Activated T-helper 1 cell treated with anti-CD3 and anti-CD28 coated beads, Interleukin-12 subunit alpha, Interleukin-12 subunit beta, Interleukin-2, Interleukin-4 antibody, amounts not matched to agents 30 ng/mL and 10 ng/mL and 1 ng/mL, durations not matched to agents 14 hours and 24 hours and 36 hours (primary cell): Measurements from ENCODE around the gene CARMIL3. TPM values are rescaled to one million over a fixed set of nuclear protein-coding genes. Genes with fewer than 3 reads are reported as not detected.

Source experiments
- DNase-seq: peaks from one replicate; pipeline ENCODE4 v3.0.0; 2021; ENCODE audit warnings: low spot score
- H3K27ac Mint-ChIP-seq: one replicate; pipeline ENCODE4 v1.8.0; 2021; ENCODE audit warnings: mild to moderate bottlenecking, mixed read lengths
- H3K27me3 Mint-ChIP-seq: one replicate; pipeline ENCODE4 v1.8.0; 2022; ENCODE audit warnings: mild to moderate bottlenecking, moderate library complexity, mixed read lengths; ENCODE audit not compliant: insufficient read depth
- H3K36me3 Mint-ChIP-seq: one replicate; pipeline ENCODE4 v1.8.0; 2021; ENCODE audit warnings: low read depth, mixed read lengths
- H3K4me1 Mint-ChIP-seq: one replicate; pipeline ENCODE4 v1.8.0; 2021; ENCODE audit warnings: low read depth, mixed read lengths
- H3K4me3 Mint-ChIP-seq: one replicate; pipeline ENCODE4 v1.8.0; 2021; ENCODE audit warnings: mild to moderate bottlenecking, moderate library complexity, mixed read lengths
- H3K9me3 Mint-ChIP-seq: one replicate; pipeline ENCODE4 v1.8.0; 2021; ENCODE audit warnings: mixed read lengths
- intact Hi-C: fragments of 100-400 bp; cut with micrococcal nuclease; formaldehyde crosslinking; loops from one replicate; pipeline ENCODE4 v1.15.1; 2024
- total RNA-seq: library from RNA; stranded (reverse); gene quantifications from 2 replicates; pipeline ENCODE4 v1.2.3, GENCODE V29; 2022

CARMIL3 gene
- total RNA-seq, 1 donor from 2014 or later: 3.4 TPM

DNA sequence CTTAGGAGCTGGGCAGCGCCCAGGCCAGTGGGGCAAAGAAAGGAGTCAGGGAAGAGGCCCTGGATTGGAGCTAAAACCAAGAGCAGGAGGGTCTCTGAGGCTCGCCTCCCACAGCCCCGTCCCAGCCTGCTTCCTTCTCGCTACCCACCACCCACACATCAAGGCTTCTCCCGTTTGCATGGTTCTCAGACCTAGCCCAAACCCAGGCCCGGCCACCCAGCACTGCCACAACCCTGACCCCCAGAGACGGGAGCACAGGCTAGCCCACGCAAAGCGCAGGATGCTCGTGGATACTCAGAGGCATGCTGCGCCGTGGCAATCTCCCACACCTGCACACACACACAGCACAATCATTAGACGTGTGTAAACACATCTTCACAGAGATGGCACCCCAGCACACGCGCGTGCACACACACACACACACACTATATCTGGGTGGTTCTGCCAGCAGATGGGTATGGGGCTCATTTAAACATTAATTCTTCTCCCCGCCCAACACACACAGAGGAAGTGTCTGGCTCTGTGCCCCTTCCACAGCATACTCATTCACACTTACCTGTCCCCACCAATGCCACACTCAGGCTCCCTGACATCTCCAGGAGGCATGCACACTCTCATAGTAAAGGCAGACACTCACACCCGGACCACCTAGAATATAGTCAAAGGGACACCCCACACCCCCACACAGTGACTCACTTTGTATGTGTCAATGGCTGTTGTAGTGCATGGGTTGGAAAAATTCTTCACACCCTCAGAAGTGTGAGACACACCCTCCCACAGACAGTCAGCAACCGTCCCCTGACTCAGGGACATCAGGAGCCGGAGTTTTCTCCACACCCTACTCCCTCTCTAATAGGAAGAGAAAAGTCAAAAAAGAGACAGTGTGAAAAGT lies 1.1 kb downstream of the CARMIL3 start:
- Mint-ChIP-seq H3K27me3 (peaks cover 17% of the 10 kb centered on the region), H3K27ac (peak overlapping the region; percentile 76), H3K4me1 (peaks cover 22% of the 10 kb centered on the region), H3K36me3 (peaks cover 2% of the 10 kb centered on the region), H3K4me3 (peak overlapping the region; percentile 81), H3K9me3 (no peaks in the 10 kb centered on the region)
- peak; percentile 27 for DNase-seq
- intact Hi-C loops: loop anchor here (1.0 to 2.0 kb wide), 9 partner anchors 18 to 108 kb away; partner anchors contain the start of genes CPNE6, DCAF11, IRF9 and NRL

DNA sequence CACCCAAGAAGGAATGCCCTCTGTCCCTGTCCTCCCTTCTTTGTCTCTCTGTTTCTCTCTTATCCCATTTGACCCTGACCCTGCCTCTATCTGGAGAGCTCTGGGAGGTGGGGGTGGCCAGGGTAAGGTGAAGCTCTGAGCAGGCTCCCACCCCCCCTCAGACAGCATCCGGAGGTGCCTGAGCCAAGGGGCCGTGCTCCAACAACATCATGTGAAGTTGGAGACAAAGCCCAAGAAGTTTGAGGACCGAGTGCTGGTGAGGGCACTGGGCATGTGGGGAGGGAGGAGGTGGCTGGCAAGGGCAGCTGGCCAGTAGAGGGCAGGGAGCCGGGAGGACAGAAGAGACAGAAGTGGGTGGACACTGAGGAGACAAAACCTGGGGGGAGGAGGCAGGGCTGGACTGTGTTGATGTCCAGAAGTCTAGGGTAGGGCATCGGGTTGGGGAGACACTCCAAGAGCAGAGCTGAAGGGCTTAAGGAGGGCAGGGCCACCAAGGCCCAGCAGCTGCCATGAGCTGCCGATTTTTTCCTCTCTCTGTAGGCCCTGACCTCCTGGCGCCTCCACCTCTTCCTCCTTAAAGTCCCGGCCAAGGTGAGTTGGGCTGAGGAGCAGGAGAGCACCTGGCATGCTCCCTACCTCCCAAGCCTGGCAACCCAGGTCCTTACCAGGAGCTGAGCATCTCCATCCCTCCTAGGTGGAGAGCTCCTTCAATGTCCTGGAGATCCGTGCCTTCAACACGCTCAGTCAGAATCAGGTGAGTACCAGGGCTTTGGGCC lies 1.9 kb downstream of the CARMIL3 start:
- intact Hi-C loops: loop anchor here (1.0 to 2.0 kb wide), 9 partner anchors 18 to 107 kb away; partner anchors contain the start of genes CPNE6, DCAF11, IRF9 and NRL

DNA sequence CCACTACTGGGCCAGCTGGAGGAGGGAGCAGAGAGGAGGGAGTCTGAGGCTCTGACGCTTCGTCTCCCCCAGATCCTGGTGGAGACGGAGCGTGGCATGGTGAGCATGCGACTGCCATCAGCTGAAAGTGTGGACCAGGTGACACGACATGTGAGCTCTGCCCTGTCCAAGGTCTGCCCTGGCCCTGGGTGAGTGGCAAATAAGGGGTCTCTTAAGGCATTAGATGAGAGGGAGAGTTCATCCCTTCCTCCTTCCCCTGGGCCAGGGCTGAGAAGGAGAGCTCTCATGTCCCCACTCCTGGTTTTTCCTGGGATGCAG lies 2.5 kb downstream of the CARMIL3 start:
- H3K27ac Mint-ChIP-seq: no peak overlapping the region
- intact Hi-C loops: no loop called here
- no peaks in the 10 kb centered on the region for H3K9me3 Mint-ChIP-seq
- DNase-seq: no peak
- peaks cover 27% of the 10 kb centered on the region for H3K4me1 Mint-ChIP-seq
- H3K4me3 Mint-ChIP-seq: no peak overlapping the region
- H3K36me3 Mint-ChIP-seq: peaks cover 2% of the 10 kb centered on the region
- H3K27me3 Mint-ChIP-seq: peaks cover 11% of the 10 kb centered on the region

More for the DNA sequence above, 1.9 kb downstream of the CARMIL3 start:
- H3K9me3 Mint-ChIP-seq: no peaks in the 10 kb centered on the region
- H3K27me3 Mint-ChIP-seq: peaks cover 15% of the 10 kb centered on the region
- peaks cover 2% of the 10 kb centered on the region for H3K36me3 Mint-ChIP-seq
- peak overlapping the region; percentile 76 for H3K27ac Mint-ChIP-seq
- peaks cover 27% of the 10 kb centered on the region for H3K4me1 Mint-ChIP-seq
- peak overlapping the region; percentile 81 for H3K4me3 Mint-ChIP-seq
- DNase-seq: no peak

DNA sequence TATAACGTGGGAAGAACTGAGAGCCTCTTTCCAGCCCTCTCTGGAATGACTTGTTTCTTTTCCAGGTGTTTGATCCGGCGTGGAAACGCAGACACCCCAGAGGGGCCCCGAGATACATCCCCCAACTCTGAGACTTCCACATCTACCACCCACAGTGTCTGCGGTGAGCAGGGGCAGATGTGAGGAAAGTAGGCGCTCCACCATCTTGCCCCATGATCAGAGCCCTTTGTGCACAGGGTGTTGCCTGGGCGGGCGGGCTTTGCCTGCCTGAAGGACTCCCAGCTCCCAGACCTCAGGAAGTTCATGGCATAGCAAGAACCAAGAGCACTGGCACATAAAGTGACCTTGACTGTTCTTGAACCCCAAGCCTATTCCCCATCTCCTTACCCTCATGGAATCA lies 2.8 kb downstream of the CARMIL3 start:
- peaks cover 27% of the 10 kb centered on the region for H3K4me1 Mint-ChIP-seq
- DNase-seq: no peak
- no peak overlapping the region for H3K27ac Mint-ChIP-seq
- peaks cover 2% of the 10 kb centered on the region for H3K36me3 Mint-ChIP-seq
- no peak overlapping the region for H3K4me3 Mint-ChIP-seq
- H3K27me3 Mint-ChIP-seq: peaks cover 11% of the 10 kb centered on the region
- intact Hi-C loops: no loop called here
- no peaks in the 10 kb centered on the region for H3K9me3 Mint-ChIP-seq

DNA sequence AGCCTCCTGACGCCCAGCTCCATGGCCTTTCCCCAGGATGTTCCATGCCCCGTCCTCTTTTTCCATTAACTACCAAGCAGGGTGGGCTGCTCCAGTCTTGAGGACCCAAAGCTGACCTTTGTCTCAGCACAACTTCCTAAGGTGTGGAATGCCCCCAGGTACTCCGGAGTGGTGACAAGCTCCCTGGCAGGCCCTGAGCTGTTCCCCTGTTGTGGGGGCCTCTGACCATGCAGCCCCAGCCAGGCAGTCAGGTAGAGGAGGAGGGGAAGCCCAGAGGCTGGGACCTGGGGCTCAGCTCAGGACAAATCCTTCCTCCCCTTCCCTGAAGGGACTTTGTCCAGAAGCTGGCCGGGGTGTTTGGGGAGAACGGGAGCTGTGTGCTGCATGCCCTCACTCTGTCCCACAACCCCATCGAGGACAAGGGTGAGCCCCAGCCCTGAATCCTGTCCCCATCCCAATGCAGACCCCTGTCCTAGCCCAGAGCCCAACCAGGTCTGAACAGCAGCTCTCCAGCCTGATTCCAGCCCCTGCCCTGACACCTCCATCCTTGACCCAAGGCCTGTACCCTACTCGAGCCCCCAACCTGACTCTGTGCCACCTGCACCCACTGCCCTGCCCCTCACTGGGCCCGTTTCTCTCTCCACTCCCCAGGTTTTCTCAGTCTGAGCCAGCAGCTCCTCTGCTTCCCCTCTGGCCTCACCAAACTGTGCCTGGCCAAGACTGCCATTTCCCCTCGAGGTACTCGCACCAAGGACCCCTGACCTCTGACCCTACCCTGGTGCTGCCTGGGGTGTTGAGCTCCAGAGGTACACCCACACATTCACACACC lies 4.4 kb downstream of the CARMIL3 start:
- Mint-ChIP-seq H3K4me3 (no peak overlapping the region), H3K4me1 (peaks cover 24% of the 10 kb centered on the region), H3K27me3 (peaks cover 5% of the 10 kb centered on the region), H3K27ac (peak overlapping the region; percentile 38), H3K9me3 (no peaks in the 10 kb centered on the region), H3K36me3 (no peaks in the 10 kb centered on the region)
- intact Hi-C loops: no loop called here
- no peak for DNase-seq

DNA sequence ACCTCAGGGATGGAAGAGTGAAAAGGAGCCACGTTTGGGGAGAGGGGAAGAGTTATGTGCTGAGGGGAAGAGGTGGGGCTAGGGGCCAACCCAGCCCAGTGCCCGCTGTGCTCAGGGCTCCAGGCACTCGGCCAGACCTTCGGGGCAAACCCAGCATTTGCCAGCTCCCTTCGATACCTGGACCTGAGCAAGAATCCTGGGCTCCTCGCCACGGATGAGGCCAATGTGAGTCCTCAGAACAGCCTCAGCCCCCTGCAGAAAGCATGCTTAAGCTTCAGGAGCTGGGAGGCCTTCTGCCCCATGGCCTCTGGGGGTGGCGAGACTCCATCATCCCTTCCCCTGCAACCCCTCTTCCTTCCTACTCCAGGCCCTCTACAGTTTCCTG lies 5.0 kb downstream of the CARMIL3 start:
- Mint-ChIP-seq H3K27me3 (peaks cover 3% of the 10 kb centered on the region), H3K27ac (no peak overlapping the region), H3K4me3 (no peak overlapping the region), H3K4me1 (peaks cover 22% of the 10 kb centered on the region), H3K36me3 (no peaks in the 10 kb centered on the region), H3K9me3 (no peaks in the 10 kb centered on the region)
- intact Hi-C loops: no loop called here
- DNase-seq: no peak

DNA sequence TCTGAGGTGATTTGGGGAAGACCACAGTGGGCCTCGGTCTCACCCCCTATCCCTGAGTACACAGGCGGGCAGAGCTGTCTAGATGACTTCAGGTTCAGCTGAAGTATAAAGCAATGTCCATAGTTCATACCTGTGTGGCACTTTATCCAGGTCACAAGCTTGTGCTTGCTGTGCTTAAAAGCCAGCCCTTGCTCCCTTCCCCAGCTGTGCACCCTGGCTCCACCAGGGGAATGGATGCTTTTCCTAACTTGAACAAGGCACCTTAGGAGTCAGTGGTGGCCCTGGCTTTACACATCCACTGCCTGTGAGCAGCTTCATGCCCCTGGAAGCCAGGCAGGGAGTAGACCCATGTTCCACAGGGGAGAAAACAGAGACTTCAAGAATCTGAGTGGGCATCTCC lies 5.5 kb downstream of the CARMIL3 start:
- Mint-ChIP-seq H3K27me3 (peaks cover 3% of the 10 kb centered on the region), H3K4me1 (peaks cover 22% of the 10 kb centered on the region), H3K27ac (no peak overlapping the region), H3K4me3 (no peak overlapping the region), H3K9me3 (no peaks in the 10 kb centered on the region), H3K36me3 (no peaks in the 10 kb centered on the region)
- DNase-seq: no peak
- intact Hi-C loops: no loop called here

DNA sequence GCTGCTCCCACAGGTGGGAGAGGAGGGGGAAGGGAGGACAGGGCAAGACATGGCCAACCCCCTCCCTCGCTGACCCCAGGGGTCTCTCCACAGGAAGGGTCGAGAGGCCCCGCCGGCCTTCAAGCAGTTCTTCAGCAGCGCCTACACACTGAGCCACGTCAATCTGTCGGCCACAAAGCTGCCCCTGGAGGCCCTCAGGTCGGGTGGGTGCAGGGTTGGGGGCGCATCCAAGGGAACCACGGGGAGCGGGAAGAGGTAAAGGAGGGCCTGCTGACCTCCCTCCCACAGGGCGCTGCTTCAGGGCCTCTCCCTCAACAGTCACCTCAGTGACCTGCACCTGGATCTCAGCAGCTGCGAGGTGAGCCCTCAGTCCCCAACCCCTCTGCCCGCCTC lies 6.1 kb downstream of the CARMIL3 start:
- peaks cover 3% of the 10 kb centered on the region for H3K27me3 Mint-ChIP-seq
- peak overlapping the region; percentile 65 for H3K27ac Mint-ChIP-seq
- H3K4me1 Mint-ChIP-seq: peaks cover 18% of the 10 kb centered on the region
- intact Hi-C loops: loop anchor here (1.0 kb wide), 4 partner anchors 32 to 50 kb away; partner anchors contain the start of gene PCK2
- no peak for DNase-seq
- no peak overlapping the region for H3K4me3 Mint-ChIP-seq
- no peaks in the 10 kb centered on the region for H3K9me3 Mint-ChIP-seq
- no peaks in the 10 kb centered on the region for H3K36me3 Mint-ChIP-seq

DNA sequence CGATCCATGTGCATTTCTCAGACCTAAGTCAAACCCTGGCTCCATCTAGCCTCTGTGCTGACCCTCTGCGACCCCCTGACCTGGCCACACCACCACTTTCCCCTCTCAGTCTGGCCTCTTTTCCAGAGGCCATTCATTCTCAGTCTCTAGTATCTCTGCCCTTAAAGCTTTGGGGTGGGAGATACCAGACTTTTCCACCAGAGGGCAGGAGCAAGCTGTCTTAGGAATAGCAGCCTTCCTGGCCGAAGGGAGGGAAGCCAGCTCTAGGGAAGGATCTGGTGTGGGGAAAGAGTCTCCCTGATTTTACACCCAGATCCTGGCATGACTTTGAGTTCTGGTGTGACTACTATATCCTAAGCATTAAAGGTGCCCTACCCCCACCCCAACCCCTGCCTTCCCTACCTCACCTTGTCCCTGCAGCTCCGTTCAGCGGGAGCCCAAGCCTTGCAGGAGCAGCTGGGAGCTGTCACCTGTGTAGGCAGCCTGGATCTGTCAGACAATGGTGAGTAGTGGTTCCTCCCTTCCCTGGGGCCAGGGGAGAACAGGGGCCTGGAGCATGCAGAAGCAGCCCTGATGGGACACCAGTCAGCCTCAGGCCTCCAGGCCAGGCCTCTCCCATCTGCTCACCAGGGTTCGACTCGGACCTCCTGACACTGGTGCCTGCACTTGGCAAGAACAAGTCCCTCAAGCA lies 6.6 kb downstream of the CARMIL3 start:
- Mint-ChIP-seq H3K4me1 (peaks cover 13% of the 10 kb centered on the region), H3K4me3 (no peak overlapping the region), H3K9me3 (no peaks in the 10 kb centered on the region), H3K36me3 (no peaks in the 10 kb centered on the region), H3K27me3 (peaks cover 3% of the 10 kb centered on the region), H3K27ac (peak overlapping the region; percentile 65)
- intact Hi-C loops: loop anchor here (1.0 kb wide), 4 partner anchors 32 to 50 kb away; partner anchors contain the start of gene PCK2
- peak; percentile 24 for DNase-seq

DNA sequence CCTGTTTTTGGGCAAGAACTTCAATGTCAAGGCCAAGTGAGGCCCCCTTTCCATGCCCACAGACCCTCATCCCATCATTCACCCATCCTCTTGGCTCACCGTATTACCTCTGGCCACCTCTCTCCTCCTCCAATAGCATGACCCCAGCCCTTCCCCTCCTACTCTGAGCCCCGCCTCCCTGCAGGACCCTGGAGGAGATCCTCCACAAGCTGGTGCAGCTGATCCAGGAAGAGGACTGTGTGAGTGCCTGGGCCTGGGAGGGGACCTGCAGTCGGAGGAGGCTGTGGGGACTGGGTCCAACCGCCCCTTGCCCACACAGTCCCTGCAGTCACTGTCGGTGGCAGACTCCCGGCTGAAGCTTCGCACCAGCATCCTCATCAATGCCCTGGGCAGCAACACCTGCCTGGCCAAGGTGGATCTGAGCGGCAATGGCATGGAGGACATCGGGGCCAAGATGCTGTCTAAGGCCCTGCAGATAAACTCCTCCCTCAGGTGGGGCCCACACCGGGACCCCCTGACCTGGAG lies 7.2 kb downstream of the CARMIL3 start:
- H3K27ac Mint-ChIP-seq: no peak overlapping the region

DNA sequence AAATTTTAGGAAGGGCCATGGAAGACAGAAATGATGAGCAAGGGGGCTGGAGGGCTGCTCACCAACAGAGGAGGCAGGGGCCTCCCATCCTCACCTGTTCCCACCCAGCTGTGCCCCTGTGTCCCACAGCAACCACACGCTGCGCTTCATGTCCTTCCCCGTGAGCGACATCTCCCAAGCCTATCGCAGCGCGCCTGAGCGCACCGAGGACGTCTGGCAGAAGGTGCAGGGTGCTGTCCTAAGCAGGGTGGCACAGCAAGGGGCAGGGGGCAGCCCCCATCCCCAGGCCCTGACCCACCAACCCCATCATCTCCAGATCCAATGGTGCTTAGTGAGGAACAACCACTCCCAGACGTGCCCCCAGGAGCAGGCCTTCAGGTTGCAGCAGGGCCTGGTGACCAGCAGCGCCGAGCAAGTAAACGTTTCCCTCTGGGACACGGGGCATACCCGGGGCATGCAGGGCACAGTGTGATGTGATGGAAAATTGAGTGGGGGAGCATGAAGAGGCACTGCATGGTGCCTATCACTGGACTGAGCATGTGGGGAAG lies 8.1 kb downstream of the CARMIL3 start:
- Mint-ChIP-seq H3K4me3 (no peak overlapping the region), H3K27me3 (peaks cover 3% of the 10 kb centered on the region), H3K27ac (no peak overlapping the region), H3K9me3 (no peaks in the 10 kb centered on the region), H3K36me3 (no peaks in the 10 kb centered on the region), H3K4me1 (peaks cover 5% of the 10 kb centered on the region)
- DNase-seq: no peak
- intact Hi-C loops: no loop called here

More for the DNA sequence above, 7.2 kb downstream of the CARMIL3 start:
- Mint-ChIP-seq H3K27me3 (peaks cover 3% of the 10 kb centered on the region), H3K4me1 (peaks cover 7% of the 10 kb centered on the region), H3K36me3 (no peaks in the 10 kb centered on the region), H3K4me3 (no peak overlapping the region), H3K9me3 (no peaks in the 10 kb centered on the region)
- intact Hi-C loops: loop anchor here (1.0 kb wide), 4 partner anchors 31 to 49 kb away; partner anchors contain the start of gene PCK2
- DNase-seq: no peak
